ENCODE results near the gene AGAP9. TPM values are rescaled to one million over a fixed set of nuclear protein-coding genes. Genes with fewer than 3 reads are reported as not detected.

AGAP9 gene
- 1.4 and 2.3 TPM in 2 replicates for total RNA-seq (ENCODE audit: low replicate concordance)

DNA sequence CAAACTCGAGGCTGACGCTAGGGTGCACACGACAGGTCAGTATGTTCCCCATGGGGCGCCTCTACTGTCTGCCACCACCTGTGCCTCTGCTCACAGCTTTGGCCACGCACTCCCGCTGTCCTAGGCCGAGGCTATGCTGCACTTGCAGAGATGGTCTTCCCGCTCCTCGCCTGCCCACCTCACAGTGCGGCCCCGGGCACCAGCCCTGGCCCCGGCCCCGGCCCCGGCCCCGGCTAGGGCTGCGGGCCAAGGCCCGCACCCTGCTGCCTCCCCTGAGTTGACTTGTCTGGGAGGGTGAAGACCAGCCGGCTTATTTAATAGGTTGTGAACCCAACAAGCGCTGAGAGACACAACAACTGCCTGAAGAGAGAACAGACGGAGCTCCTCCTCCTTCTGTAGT is at the start of gene AGAP9:
AGAP9 (minus strand) TSS at position 164 of the 400 bp plus-strand sequence; CDS start at position 52, 112 bp downstream.

GRCh38 chr10:47491600-47491999 is 31.8 kb downstream of the AGAP9 start, which contains the start of gene FAM25G:
FAM25G (minus strand) TSS chr10:47491700; CDS start chr10:47491674, 26 bp downstream.

DNA sequence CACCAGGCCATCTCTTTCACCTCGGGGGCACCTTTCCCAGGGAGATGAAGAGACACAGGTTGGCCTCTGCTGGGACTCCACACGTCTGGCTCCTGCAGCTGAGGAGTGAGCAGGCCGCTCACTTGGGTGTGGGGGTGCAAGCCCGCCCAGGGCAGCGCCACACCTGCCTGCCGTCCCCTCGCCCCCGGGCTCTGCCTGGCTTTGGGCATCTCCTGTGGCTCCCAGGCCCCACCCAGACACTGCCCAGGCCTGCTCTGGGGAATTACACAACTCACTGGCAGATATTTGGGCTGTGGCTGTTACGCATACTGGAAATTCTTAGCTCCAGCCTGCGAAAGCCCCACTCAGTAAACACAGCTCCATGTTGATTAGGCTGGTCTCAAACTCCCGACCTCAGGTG is 39.5 kb downstream of the AGAP9 start, which contains the start of gene ANXA8:
ANXA8 (minus strand) TSS at position 193 of the 400 bp plus-strand sequence; CDS start at position 11, 182 bp downstream.

Other genes starting within 250 kb of the AGAP9 start
- 1.1 TPM in 1 of 2 replicates, not detected in the other for gene GDF10, start 223.4 kb downstream of the AGAP9 start, total RNA-seq (ENCODE audit: low replicate concordance)
- gene GDF2, start 201.2 kb downstream of the AGAP9 start, total RNA-seq (ENCODE audit: low replicate concordance): not detected in 2 replicates
- under 0.01 TPM in 1 of 2 replicates, not detected in the other for gene RBP3, start 175.3 kb downstream of the AGAP9 start, total RNA-seq (ENCODE audit: low replicate concordance)
- gene ZNF488, start 139.3 kb downstream of the AGAP9 start, total RNA-seq (ENCODE audit: low replicate concordance): 0.23 TPM in 1 of 2 replicates, not detected in the other
- gene ANXA8, start 39.5 kb downstream of the AGAP9 start, total RNA-seq (ENCODE audit: low replicate concordance): under 0.01 and 0.68 TPM in 2 replicates
- gene FAM25G, start 31.9 kb downstream of the AGAP9 start, total RNA-seq (ENCODE audit: low replicate concordance): not detected in 2 replicates
- 0.30 TPM in 1 of 2 replicates, not detected in the other for gene SYT15B, start 240.0 kb upstream of the AGAP9 start, total RNA-seq (ENCODE audit: low replicate concordance)

All from smooth muscle cell of the coronary artery (primary cell).